ENCODE data around the gene PCDH17.

PCDH17 gene

GRCh38 chr13:57635541-57636085, 4.1 kb downstream of the PCDH17 start:
- DNase-seq, result no peak

GRCh38 chr13:57636816-57637215, 5.3 kb downstream of the PCDH17 start:
- no peak for DNase-seq

- no peak for DNase-seq
These were observed 6.0 kb downstream of the PCDH17 start for GRCh38 chr13:57637515-57637914.

DNA sequence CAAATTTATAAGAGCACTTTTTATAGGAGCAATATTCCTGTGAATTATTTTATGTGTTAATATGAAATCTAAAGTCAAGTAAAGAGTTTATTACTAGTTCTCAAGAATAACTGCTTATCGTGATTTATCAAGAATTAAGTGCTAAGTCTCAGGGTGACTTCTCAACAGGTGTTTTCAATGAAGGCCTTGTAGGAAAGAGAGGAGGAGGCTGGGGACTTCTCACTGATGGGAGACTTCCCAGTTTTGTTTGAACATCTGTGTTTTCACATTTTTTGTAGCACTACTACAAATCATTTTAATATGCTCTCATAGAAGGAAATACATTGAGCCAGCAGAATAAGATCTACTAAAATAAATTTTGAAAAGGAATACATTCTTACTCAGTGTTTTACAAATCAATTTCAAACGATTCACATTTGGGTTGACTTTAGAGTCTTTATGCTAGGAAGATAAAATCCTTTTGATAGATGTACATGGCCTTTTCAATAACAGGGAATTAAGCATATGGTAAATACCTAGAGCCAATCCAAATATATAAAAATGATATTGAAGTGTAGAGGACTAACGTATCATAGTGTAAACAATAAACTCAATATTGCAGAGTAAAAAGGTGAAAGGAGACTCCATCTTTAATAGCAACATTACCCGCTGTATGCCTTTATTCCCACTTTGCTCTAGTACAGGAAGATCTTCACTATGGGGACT, 6.8 kb downstream of the PCDH17 start:
- no peak for DNase-seq

- no peak for DNase-seq
These were observed 9.1 kb downstream of the PCDH17 start for GRCh38 chr13:57640607-57641006.

- no peak for DNase-seq
These were observed 9.5 kb downstream of the PCDH17 start for GRCh38 chr13:57641051-57641450.

GRCh38 chr13:57644106-57644505, 12.6 kb downstream of the PCDH17 start:
- no peak for DNase-seq

- no peak for DNase-seq
These were observed 21.9 kb downstream of the PCDH17 start for GRCh38 chr13:57653229-57653989.

DNA sequence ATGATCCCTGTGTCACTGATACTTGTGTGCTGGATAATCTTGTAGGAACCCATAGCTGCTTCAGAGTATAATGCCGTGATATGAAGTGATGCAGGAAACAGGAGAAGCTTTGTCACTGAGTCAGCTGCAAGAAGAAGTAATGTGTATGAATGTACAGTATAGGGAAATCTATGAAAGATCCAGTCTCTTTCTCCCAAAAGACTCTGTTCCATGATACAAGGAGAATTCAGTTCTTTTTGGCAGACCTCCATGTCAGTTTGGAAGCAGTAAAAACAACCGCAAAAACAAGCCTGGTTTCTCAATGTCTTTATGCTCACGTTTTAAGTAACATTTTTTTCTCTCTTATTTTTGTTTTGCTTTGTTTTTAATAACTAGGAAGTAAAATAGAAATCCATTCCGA, 33.9 kb downstream of the PCDH17 start:
- DNase-seq, result no peak

DNA sequence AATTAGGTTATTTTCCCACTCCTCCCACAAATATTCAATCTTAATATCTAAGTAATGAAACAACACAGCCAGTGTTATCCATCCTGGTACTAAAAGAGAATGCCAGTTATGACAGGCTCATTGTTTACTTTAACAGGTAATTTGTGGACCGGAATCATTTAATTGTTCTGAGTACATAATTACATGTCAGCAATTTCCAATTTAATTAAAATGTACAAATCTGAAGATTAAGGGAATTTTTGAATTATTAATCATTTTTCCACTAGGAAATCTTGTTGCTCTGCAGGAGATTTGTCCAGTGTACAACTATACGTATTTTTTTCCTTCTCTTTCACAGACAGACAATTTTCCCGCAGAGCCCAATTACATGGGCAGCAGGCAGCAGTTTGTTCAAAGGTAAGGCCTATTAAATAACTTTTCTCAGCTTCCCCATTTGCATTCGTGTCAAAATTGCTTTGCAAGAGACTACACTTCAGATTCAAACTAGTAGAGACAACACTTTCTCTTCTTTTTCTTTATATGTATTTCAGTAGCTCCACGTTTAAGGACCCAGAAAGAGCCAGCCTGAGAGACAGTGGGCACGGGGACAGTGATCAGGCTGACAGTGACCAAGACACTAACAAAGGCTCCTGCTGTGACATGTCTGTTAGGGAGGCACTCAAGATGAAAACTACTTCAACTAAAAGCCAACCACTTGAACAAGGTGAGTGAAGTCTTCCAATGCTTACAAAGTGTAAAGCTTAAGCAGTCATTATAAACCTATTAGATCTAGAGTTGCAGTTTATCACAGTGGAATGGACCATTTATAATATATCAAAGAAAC, 34.8 kb downstream of the PCDH17 start:
- DNase-seq, result no peak

GRCh38 chr13:57672168-57672567, 40.6 kb downstream of the PCDH17 start:
- DNase-seq, result no peak

DNA sequence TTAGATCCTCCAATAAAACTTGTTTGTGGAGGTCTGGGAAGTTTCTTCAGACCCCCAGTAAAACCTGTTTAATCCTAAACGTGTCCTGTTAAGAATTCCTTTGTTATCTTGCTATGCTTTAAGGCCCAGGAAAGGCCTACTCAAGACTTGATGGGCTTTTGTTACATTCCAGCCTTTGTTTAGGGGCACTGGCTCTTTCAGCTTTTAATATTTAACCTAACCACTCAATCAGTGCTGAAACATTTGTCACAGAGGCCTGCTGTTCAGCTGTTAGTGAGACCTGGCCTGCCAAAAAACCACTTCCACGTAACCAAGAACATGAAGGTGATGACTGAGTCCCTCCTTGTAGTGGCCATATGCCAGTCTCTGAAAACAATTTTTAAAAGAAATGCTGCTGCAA, 41.7 kb downstream of the PCDH17 start:
- DNase-seq, result no peak

- no peak for DNase-seq
These were observed 44.0 kb downstream of the PCDH17 start for GRCh38 chr13:57675526-57675925.

DNA sequence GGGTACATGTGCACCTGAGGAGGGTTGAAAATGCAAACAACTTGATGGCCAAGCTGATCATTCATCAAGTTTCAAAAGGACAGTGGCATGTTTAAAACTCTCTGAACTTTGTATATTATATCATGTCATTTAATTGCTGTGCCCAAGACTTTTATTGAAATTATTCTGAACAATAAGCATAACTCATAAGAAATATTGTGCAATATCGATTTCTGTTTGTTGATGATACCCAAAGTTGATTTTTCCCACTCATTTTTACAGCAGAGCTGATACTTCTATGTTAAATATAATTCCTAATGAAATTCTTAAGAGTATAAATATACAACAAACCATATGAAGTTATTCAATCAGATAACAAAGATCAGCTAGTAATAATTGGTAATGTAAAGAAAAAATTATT, 49.1 kb downstream of the PCDH17 start:
- no peak for DNase-seq

GRCh38 chr13:57682128-57682716, 50.7 kb downstream of the PCDH17 start:
- DNase-seq, result no peak

DNA sequence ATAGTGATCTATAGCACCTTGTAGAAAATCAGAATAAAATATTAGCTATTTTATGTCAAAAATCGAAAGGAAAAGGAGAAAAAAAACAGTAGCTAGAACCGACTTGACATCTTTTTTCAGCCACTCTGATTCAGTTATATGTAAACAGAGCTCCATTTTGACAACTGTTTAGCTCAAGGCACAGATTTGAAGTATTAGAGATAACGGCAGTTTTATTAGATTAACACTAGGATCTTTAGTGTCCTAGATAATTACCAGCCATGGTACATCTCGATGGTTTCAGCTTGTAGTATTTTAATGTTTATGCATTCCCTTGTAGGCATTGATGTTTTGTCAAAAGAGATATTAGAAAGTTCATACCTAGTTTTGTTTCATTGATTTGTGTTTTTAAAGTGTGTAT, 67.3 kb downstream of the PCDH17 start:
- DNase-seq, result no peak

- no peak for DNase-seq
These were observed 72.5 kb downstream of the PCDH17 start for GRCh38 chr13:57704031-57704430.

DNA sequence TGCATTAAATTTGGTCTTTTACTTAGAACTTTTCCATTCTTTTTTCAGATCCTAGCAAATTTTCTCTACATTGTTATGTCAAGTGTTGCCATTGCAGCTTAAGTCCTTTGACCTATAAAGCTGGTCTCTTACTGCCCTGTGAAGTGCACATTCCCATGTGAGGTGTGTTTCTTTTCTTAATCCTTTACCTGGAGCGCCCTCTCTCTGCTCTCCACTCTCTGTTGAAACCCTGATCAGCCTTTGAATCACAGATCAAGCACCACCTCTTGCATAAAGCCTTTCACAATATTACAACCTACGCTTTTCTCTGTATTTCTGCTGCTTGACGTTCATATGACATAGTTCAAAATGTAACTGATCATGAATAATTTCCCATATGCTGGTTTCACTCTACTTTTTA, 84.8 kb downstream of the PCDH17 start:
- DNase-seq, result no peak

- no peak for DNase-seq
These were observed 93.1 kb downstream of the PCDH17 start for GRCh38 chr13:57724486-57725272.

DNA sequence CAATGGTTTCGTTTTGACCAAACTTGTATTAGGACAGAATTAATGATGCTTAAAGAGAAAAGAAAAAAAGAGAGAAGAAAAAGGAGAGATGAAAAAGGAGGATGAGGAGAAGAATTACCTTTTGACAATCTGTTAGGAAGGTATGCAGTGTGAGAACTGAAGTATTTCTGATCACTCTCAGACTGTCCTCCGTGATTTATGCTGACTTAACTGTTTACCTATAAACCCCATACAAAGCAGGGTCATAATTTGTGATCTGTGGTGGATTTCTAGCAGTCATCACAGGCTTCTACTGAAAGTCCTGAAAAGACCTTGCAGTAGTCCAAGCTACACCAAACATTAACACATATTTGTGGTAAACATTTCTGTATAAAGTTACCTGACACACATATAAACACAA, 93.9 kb downstream of the PCDH17 start:
- DNase-seq, result no peak

GRCh38 chr13:57726981-57727380, 95.4 kb downstream of the PCDH17 start:
- no peak for DNase-seq

- DNase-seq, result no peak
These were observed 102.8 kb downstream of the PCDH17 start for GRCh38 chr13:57734306-57734705.
